HTERT RPE-1 (cell line): ENCODE results near the gene ZW10.
"Not testable (repeated sequence)": the region's sequence is repeated elsewhere in the genome, so short reads cannot be mapped to it uniquely, and the experiment has no call there.

Experiments used
- in situ Hi-C: fragments of 300-500 bp; cut with MboI; formaldehyde crosslinking; loops from 4 replicates; pipeline ENCODE4 v1.14.3; 2020; ENCODE audit warnings: low sequenced_read_pairs

The ZW10 gene, protein sequence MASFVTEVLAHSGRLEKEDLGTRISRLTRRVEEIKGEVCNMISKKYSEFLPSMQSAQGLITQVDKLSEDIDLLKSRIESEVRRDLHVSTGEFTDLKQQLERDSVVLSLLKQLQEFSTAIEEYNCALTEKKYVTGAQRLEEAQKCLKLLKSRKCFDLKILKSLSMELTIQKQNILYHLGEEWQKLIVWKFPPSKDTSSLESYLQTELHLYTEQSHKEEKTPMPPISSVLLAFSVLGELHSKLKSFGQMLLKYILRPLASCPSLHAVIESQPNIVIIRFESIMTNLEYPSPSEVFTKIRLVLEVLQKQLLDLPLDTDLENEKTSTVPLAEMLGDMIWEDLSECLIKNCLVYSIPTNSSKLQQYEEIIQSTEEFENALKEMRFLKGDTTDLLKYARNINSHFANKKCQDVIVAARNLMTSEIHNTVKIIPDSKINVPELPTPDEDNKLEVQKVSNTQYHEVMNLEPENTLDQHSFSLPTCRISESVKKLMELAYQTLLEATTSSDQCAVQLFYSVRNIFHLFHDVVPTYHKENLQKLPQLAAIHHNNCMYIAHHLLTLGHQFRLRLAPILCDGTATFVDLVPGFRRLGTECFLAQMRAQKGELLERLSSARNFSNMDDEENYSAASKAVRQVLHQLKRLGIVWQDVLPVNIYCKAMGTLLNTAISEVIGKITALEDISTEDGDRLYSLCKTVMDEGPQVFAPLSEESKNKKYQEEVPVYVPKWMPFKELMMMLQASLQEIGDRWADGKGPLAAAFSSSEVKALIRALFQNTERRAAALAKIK

DNA sequence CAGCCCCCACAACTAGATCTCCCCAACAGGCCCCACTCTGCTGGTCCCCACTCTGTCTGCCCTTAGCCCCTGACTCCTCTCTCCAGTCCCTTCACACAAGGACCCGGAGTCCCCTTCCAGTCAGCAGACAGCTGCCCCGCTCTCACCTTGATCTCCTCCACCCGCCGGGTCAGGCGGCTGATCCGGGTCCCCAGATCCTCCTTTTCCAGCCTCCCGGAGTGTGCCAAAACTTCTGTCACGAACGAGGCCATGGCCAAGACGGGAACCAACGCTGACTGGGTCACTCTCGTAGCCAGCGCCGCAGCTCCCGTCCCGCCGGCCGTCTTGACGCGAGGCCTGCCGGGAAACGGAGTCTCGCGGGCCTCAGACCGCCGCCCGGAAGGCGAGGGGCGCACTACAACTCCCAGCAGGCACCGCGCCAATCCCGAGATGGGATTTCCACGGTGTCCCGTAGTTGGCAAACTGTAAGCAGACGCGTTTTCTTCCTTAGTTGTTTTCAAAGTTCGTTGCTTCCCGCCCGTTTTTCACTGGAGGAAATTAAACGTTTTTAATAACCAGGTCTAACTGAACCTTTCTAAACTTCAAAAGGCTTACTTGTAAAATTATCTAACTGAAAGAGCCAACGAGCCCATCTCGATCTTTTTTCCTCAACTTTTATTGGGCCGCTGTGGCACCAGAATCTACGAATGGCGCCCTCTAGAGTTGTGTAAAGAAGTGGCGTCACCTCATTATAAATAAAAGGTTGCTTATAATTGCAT is at the start of gene ZW10:
Gene ZW10, minus strand, starts transcription at position 277 of the 758 bp plus-strand sequence. Its CDS starts 26 bp downstream, at position 251.
- in situ Hi-C loops, result no loop called here

DNA sequence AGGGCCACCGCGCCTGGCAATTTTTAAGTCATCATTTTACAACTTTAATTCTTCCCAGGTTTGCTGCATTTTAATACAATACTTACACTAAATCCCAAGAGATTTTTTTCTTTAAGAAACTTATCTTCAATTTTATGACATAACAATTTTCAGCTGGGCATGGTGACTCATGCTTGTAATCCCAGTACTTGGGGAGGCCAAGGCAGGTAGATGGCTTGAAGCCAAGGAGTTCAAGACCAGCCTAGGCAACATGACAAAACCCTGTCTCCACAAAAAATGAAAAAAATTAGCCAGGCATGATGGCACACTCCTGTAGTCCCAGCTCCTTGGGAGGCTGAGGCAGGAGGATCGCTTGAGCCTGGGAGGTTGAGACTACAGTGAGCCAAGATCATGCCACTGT is 44.9 kb upstream of the ZW10 start:
- in situ Hi-C loops, result no loop called here

DNA sequence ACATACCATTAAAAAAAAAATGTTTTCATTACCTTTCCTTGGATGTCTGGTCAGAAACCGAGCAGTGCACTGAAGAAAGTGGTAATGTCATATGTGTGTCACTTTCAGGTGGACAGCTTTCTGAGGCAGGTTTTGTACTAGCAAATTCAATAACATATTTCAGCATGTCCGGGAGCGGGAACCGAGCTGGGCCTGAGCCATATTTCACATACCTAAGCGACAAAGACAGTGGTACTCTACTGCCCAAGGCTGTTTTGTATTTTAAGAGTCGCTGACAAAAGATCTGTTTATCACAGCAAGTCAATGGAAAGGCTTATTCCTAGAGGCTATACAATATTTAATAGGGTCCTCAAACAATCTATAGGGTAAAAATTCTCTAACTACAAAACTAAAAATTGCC is 44.1 kb upstream of the ZW10 start:
- in situ Hi-C loops, result no loop called here

GRCh38 chr11:113817162-113817561 is 43.7 kb upstream of the ZW10 start:
- in situ Hi-C loops, result no loop called here

GRCh38 chr11:113814181-113814580 is 40.7 kb upstream of the ZW10 start:
- in situ Hi-C loops, result no loop called here

- in situ Hi-C loops, result no loop called here
Measured at GRCh38 chr11:113808931-113809330, 35.4 kb upstream of the ZW10 start.

DNA sequence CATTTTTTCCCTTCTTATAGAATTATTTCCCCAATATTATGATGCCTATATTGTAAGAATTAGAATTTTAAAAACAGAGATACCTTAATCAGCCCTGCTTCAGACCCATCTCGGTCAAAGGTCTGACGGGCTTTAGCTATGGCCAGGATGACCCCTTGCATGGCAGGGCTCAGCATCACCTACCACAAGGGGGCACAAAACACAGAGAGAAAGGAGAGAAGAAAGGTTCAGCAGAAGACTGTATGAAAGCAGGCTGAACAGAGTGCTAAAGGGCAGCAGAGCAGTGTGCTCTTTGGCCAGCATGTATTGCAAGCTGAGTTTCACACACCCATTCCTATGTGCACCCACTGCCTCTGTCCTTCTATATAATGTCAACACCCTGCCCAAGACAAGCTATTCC is 32.9 kb upstream of the ZW10 start:
- in situ Hi-C loops, result no loop called here

DNA sequence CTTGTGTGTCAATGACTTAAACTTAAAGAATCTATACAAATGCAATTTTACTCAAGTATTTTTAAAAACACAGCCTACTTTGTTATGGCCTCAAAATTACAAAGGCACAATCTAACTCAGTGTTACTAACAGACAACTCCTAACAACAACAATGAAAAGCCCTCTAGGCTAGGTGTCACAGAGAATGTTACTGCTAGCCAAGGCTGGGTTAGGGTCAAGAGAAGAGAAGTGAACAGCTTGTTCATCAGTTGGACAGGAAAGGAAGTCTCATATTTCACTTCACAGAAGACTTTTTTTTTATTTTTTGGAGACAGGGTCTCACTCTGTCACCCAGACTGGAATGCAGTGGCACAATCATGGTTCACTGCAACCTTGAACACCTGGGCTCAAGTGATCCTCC is 32.1 kb upstream of the ZW10 start:
- in situ Hi-C loops, result no loop called here

GRCh38 chr11:113802621-113803020 is 29.1 kb upstream of the ZW10 start:
- in situ Hi-C loops, result no loop called here

DNA sequence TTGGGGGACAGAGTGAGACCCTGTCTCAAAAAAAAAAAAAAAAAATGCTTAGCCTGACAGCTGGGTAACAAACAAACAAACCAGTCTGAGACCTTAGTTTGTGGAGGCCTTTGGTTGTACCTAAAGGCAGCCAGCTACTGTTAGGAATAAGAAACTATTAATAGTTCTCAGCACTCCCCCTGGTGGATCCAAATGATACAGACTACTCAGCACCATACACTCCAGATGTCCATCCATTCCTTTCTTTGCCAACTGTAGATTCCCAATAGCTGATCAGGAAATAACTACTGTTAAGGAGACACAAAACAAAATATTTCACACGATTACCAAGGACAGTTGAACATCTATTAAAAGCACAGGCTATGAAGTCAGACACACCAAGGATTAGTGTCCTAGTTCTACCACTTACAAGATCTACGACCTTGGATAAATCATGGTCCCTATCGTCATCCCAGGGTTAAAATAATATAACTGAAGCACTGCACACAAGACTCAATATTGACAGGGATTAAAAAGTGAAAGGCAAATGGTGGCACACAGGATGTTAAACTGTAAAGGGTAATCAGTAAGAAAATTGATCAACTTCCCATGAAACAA is 23.3 kb upstream of the ZW10 start:
- in situ Hi-C loops, result no loop called here

- in situ Hi-C loops, result no loop called here
Measured at GRCh38 chr11:113789675-113790320, 16.3 kb upstream of the ZW10 start.

- in situ Hi-C loops, result not testable (repeated sequence)
Measured at GRCh38 chr11:113789016-113789415, 15.5 kb upstream of the ZW10 start.

GRCh38 chr11:113782134-113782533 is 8.6 kb upstream of the ZW10 start:
- in situ Hi-C loops, result no loop called here

- in situ Hi-C loops, result no loop called here
Measured at GRCh38 chr11:113781682-113782081, 8.2 kb upstream of the ZW10 start.

GRCh38 chr11:113779496-113779895 is 6.0 kb upstream of the ZW10 start, which contains the start of gene CLDN25:
Gene CLDN25 (plus strand): TSS chr11:113779796. CDS start chr11:113779796, 0 bp downstream.
- in situ Hi-C loops, result no loop called here

DNA sequence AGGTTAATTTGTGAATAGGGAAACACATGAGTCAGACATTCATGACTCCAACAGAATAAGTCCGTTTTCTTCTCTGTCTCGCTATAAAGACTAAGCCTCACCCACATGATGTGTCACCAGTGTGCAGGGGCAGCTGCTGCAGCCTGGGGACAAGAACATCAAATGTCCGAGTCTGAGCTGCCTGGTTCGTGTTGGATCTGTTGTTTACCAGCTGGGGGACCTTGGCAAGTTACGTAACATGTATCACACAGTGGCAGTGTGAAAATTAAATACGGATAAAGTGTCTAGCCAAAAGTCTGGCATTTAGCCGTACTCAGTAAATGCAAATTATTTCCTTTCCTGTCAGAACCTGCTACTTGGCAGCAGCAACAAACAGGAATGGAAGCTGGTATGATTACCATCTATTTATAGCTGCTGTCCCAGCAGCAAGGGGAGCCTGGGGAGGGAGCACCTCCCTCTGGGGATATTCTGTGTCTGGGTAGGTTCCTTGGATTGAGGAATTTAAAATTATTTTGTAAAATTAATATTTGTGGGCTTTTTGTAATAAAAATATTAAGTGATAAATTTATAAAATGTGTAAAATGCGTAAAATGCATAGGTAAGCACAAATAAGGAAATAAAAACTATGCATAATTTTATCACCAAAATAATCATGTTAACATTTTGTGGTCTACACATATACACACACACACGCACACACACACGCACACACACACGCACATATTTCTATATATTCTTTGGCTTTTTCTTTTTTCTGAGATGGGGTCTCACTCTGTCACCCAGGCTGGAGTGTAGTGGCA is 4.8 kb upstream of the ZW10 start:
- in situ Hi-C loops, result no loop called here

DNA sequence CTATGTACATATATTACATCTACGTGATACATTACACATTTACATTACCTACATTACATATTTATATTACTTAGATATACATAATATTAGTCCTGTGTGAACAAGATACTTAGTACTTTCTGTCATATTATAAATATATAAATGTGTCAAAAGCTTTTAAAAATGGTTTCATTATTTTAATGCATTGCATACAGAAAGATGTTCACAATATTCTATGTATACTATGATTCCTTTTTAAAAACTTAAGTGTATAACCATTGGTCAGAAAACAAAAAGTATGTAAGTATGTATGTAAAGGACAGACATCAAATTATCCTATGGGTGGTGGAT is 647 bp upstream of the ZW10 start:
- in situ Hi-C loops, result no loop called here

DNA sequence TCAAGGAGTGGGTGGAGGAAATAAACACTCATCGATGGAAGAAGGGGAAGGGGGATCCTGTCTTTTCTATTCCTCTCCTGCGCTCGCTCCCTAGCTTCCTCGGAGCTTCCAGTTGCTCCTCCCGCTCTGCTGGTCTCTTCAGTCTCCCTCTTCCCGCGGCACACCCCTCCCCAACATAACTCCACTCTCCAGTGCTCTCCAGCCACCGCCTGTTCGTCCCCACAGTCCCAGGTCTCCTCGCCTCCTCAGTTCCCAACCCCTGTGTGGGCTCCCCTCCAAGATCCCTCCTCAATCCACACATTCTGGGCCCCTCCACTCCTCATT is 438 bp downstream of the ZW10 start:
- in situ Hi-C loops, result no loop called here

DNA sequence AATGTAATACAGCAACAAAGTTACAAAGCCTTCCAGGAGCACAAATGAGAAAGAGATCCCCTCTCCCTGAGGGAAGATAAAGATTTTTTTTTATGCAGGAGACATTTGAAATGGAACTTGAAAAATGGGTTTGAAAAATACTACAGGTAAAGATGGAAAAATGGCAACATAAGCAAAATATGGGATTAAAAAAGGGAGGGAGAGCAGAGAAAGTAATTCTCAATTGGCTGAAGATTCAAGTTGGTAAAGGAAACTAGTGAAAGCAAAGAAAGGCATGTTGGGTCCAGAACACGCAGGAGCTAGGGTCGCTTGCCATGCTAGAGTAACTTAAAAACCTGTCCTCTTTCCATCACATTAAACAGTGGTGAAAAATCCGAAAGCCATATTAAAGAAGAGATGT is 1.5 kb downstream of the ZW10 start:
- in situ Hi-C loops, result no loop called here
